Measurements from ENCODE around the gene FOXN1.

DNA sequence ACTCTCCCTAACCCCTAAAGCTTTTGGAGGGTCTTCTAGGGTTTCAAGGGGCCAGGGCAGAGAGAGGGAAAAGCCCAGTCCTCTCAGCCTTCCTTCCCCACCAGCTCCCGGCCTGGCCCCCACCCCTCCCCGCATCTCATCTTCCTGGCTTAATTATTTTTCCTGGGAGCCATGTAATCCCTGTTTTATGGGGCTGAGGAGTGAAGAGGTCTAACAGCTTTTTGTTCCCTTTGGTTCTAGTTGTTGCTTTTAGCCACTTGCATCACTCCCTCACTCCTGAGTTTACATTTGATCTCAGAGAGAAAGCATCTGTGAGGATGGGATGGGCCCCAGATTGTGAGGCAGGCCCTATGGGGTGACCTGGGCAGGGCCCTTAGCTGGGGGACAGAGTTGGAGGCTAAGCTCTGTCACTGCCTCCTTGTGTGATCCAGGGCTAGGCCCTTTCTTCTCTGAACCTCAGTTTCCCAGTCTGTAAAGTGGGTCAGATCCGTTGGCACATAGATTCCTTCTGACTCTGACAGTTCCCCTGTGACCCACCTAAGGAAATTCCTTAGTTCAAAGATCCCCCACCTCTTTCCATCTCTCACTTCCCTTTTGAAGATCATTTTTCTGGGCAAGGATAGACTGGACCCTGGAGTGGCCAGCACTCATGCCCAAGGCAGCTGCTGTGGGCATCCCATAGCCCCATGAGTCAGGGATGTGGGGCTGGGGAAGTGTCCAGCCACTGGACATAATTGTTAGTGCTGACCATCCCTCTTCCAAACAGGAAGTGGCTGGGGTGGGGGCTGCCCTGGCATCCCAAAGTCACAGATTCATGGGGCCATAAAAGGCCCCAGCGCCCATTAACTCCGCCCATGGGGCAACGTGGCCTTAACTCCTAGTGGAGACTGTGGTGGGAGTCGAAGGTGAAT lies 26.2 kb downstream of the FOXN1 start:
- TF ChIP-seq, protein P1, sequence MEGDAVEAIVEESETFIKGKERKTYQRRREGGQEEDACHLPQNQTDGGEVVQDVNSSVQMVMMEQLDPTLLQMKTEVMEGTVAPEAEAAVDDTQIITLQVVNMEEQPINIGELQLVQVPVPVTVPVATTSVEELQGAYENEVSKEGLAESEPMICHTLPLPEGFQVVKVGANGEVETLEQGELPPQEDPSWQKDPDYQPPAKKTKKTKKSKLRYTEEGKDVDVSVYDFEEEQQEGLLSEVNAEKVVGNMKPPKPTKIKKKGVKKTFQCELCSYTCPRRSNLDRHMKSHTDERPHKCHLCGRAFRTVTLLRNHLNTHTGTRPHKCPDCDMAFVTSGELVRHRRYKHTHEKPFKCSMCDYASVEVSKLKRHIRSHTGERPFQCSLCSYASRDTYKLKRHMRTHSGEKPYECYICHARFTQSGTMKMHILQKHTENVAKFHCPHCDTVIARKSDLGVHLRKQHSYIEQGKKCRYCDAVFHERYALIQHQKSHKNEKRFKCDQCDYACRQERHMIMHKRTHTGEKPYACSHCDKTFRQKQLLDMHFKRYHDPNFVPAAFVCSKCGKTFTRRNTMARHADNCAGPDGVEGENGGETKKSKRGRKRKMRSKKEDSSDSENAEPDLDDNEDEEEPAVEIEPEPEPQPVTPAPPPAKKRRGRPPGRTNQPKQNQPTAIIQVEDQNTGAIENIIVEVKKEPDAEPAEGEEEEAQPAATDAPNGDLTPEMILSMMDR (IDR thresholded peaks at IDR 0.05; ENCODE audit: low read depth, low read length, missing input control), result no peak
- TF ChIP-seq, protein P2, sequence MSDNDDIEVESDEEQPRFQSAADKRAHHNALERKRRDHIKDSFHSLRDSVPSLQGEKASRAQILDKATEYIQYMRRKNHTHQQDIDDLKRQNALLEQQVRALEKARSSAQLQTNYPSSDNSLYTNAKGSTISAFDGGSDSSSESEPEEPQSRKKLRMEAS (IDR thresholded peaks at IDR 0.05), result no peak
- no peak for TF ChIP-seq NR2F2 (IDR thresholded peaks at IDR 0.05)
- TF ChIP-seq YY1 (IDR thresholded peaks at IDR 0.05), result no peak
- no peak for TF ChIP-seq JUND (IDR thresholded peaks at IDR 0.05)
- TF ChIP-seq SP1 (IDR thresholded peaks at IDR 0.05), result no peak
- TF ChIP-seq ZBTB33 (IDR thresholded peaks at IDR 0.05), result no peak
- TF ChIP-seq TAF1 (conservative IDR thresholded peaks at IDR 0.05), result no peak
- no peak for TF ChIP-seq GABPA (IDR thresholded peaks at IDR 0.05 in 1 of 2, conservative IDR thresholded peaks at IDR 0.05 in 1 of 2)
- TF ChIP-seq EGR1 (IDR thresholded peaks at IDR 0.05; ENCODE audit: low read depth in 2 of 2), result no peak
- no peak for TF ChIP-seq RAD21 (IDR thresholded peaks at IDR 0.05)
- no peak for TF ChIP-seq REST (IDR thresholded peaks at IDR 0.05)
